Spleen (tissue), 11 donors: Measurements from ENCODE around the gene KCNG2. TPM values are rescaled to one million over a fixed set of nuclear protein-coding genes. Genes with fewer than 3 reads are reported as not detected.

Experiments
- DNase-seq: peaks from one replicate; pipeline ENCODE4 v3.0.0-alpha.2; 2020
- H3K27ac ChIP-seq, 8 donors: fragments of 200-600 bp; sonication (generic) in 7 of 8; 1 replicate in 4 of 8; 2 replicates in 4 of 8; pipeline versions ENCODE4 v1.5.0 to v1.8.0; 2016 to 2021; ENCODE audit warnings: inconsistent platforms in 4 of 8, mild to moderate bottlenecking in 4 of 8, moderate library complexity in 1 of 8
- H3K27me3 ChIP-seq, 7 donors: fragments of 200-600 bp; sonication (generic) in 6 of 7; replicated peaks in 1 of 7; 1 replicate in 4 of 7; 2 replicates in 3 of 7; pipeline versions ENCODE4 v1.5.0 to v1.8.0; 2016 to 2021; ENCODE audit warnings: inconsistent platforms in 3 of 7, mild to moderate bottlenecking in 1 of 7
- H3K36me3 ChIP-seq, 6 donors: fragments of 200-600 bp; sonication (generic) in 5 of 6; 1 replicate in 4 of 6; 2 replicates in 2 of 6; pipeline versions ENCODE4 v1.5.0 to v1.8.0; 2016 to 2021; ENCODE audit warnings: inconsistent platforms in 2 of 6
- H3K4me1 ChIP-seq, 6 donors: fragments of 200-600 bp; sonication (generic) in 5 of 6; 1 replicate in 3 of 6; 2 replicates in 3 of 6; pipeline versions ENCODE4 v1.5.0 to v1.8.0; 2016 to 2021; ENCODE audit warnings: inconsistent platforms in 3 of 6
- H3K4me3 ChIP-seq, 8 donors: fragments of 200-600 bp; sonication (generic) in 7 of 8; 1 replicate in 4 of 8; 2 replicates in 4 of 8; pipeline versions ENCODE4 v1.5.0 to v1.8.0; 2016 to 2021; ENCODE audit warnings: inconsistent platforms in 4 of 8, mild to moderate bottlenecking in 4 of 8, moderate library complexity in 2 of 8
- H3K9me3 ChIP-seq, 8 donors: fragments of 200-600 bp; sonication (generic) in 7 of 8; 1 replicate in 4 of 8; 2 replicates in 4 of 8; pipeline versions ENCODE4 v1.5.0 to v1.8.0; 2016 to 2021; ENCODE audit warnings: inconsistent platforms in 4 of 8
- CTCF ChIP-seq, 11 experiments: fragments of 200-600 bp in 7 of 11; fragments of 450-650 bp in 4 of 11; sonication (generic) in 4 of 11; IDR thresholded peaks in 8 of 11; conservative IDR thresholded peaks in 3 of 11; 1 replicate in 7 of 11; 2 replicates in 4 of 11; pipeline versions ENCODE4 v1.4.0 to v1.8.0; 2016 to 2021; ENCODE audit warnings: antibody characterized with exemption in 11 of 11, inconsistent platforms in 4 of 11, mild to moderate bottlenecking in 1 of 11
- POLR2A ChIP-seq, 3 donors: fragments of 450-650 bp; IDR thresholded peaks; one replicate each; pipeline ENCODE4 v1.5.1; 2017; ENCODE audit warnings: antibody characterized with exemption in 3 of 3, mild to moderate bottlenecking in 1 of 3
- POLR2AphosphoS5 ChIP-seq, 3 donors: sonication (generic); formaldehyde crosslinking; IDR thresholded peaks; one replicate each; pipeline ENCODE4 v1.5.1; 2017; ENCODE audit warnings: antibody characterized with exemption in 3 of 3
- WGBS, 5 donors: extraction: QIAGEN DNeasy Blood & Tissue Kit in 3 of 5; methylation state at CpG; one replicate each; pipeline versions ENCODE4 v1.1.5 to v1.1.7; 2013 to 2018; 5-methylcytosine and 5-hydroxymethylcytosine counted together
- intact Hi-C: fragments of 100-400 bp; cut with DNase I; formaldehyde crosslinking; loops from one replicate; pipeline ENCODE4 v1.15.0; 2023; ENCODE audit warnings: low total_unique reads
- polyA plus RNA-seq, 3 donors: library from polyadenylated mRNA; stranded (reverse); fragments of 200-250 nt; gene quantifications; one replicate each; pipeline ENCODE4 v1.2.1, GENCODE V29; 2013
- total RNA-seq, 7 donors: library from RNA; depleted of rRNA in 3 of 7; stranded (reverse); fragments of >200 nt in 3 of 7; fragmentation: NEBNext Ultra II Directional in 4 of 7; extraction: Animal tissue kit (Norgen Biotek cat#: 25700) in 4 of 7; gene quantifications; one replicate each; pipeline versions ENCODE4 v1.1.0 to v1.2.1, GENCODE V29; 2016 to 2021
- donor health status: healthy with polysubstance abuse.
- donor health status: DM: no; HTN: no; CAD: no; lungs with moderate emphysema.
- donor health status: DM: no; HTN: no; CAD: no.
- donor health status: Bipolar disorder and iron deficiency.
- donor health status: healthy.
- donor health status: DM: no; HTN: no; CAD: no.
- donor health status: DM: yes; HTN: yes; CAD: no.

KCNG2 gene
- total and polyA plus RNA-seq, 10 donors, result 0.15 to 3.2 (median 0.38) TPM; not detected in 1

DNA sequence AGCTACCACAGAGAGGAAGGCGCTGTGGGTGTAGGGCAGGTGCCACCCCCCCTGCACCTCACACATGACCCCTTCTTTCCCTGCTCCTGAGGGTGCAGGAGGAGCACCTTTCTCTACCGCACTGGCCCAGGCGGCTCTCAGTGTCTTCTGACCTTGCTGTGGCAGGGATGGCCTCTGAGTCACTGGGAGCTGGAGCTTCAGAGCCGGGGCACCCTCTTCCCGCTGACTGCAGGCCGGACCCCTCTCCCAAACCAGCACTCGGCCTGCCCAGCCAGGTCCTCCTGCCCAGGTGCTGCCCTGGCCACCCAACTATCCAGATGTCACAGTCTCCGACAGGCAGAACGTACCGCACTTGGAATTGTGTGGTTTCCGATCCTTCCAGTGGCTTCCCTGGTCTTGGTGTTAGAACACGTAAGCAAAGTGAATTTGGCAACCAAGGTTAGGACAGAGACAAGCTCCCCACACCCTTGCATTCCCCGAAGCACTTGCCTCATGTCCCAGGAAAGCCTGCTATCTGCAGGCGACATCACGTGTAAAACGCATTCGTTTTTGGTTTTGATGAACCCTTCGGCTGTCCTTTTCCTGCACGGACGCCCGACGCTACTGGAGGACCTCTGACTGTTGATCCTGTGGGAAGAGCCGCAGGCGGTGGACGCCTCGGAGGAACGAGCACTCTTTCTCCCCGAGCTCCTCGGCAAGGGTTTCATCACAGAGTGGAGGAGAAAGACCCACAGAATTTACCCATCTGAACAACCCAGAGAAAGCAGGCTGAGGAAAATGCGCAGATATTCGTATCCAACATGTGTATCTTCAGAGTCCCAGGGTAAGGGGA is 24.7 kb upstream of the KCNG2 start:
- Histone ChIP-seq H3K9me3 (peaks cover 0 to 22% (median 13%) of the 10 kb centered on the region in 8 donors), H3K27ac (no peak overlapping the region), H3K4me3 (no peak overlapping the region), H3K36me3 (no peaks in the 10 kb centered on the region), H3K4me1 (no peaks in the 10 kb centered on the region), H3K27me3 (peaks cover 0 to 72% (median 9%) of the 10 kb centered on the region in 7 donors)
- peak; percentile 33 for DNase-seq
- WGBS, 5 donors, result 87 to 95% (median 91%) methylated on average over 30 to 31 of the region's 31 CpGs
- intact Hi-C loops, result no loop called here
- TF ChIP-seq CTCF (IDR thresholded peaks at IDR 0.05 in 8 of 11, conservative IDR thresholded peaks at IDR 0.05 in 3 of 11) (no peak), POLR2A (IDR thresholded peaks at IDR 0.05) (no peak)

DNA sequence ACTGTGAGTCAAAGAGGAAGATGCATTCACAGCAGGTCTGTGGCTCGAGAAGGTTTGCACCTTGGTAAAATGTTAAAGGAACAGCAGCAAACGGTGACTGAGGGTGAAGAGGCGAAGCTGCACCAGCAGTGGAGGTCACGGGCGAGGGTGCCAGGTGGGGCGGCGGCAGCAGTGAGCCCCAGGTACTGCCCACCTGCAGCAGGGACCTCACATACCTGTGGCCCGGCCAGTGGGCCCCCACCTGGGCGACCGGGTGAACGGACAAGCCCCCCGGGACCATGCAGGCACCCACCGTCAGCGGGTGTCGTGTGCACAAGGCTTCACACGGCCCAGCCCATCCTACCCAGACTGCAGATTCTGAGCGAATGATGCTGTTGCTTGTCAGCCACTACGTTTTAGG is 23.6 kb upstream of the KCNG2 start:
- intact Hi-C loops, result no loop called here
- WGBS, 5 donors, result 74 to 87% (median 75%) methylated on average over 12 to 18 of the region's 18 CpGs
- no peaks in the 10 kb centered on the region for H3K36me3 ChIP-seq
- H3K27me3 ChIP-seq, result peaks cover 0 to 79% (median 9%) of the 10 kb centered on the region in 7 donors
- DNase-seq, result peak; percentile 43
- no peak overlapping the region for H3K4me3 ChIP-seq
- no peak overlapping the region for H3K27ac ChIP-seq
- no peak for TF ChIP-seq CTCF (IDR thresholded peaks at IDR 0.05 in 8 of 11, conservative IDR thresholded peaks at IDR 0.05 in 3 of 11)
- TF ChIP-seq POLR2A (IDR thresholded peaks at IDR 0.05), result no peak
- no peak for TF ChIP-seq POLR2AphosphoS5 (IDR thresholded peaks at IDR 0.05)
- peaks cover 0 to 13% (median 5%) of the 10 kb centered on the region in 8 donors for H3K9me3 ChIP-seq
- H3K4me1 ChIP-seq, result no peaks in the 10 kb centered on the region

GRCh38 chr18:79775441-79776221 is 22.1 kb upstream of the KCNG2 start:
- Histone ChIP-seq H3K27ac (no peak overlapping the region), H3K4me1 (no peaks in the 10 kb centered on the region), H3K9me3 (no peaks in the 10 kb centered on the region), H3K36me3 (no peaks in the 10 kb centered on the region), H3K4me3 (no peak overlapping the region), H3K27me3 (peaks cover 0 to 76% (median 9%) of the 10 kb centered on the region in 7 donors)
- no peak for TF ChIP-seq CTCF (IDR thresholded peaks at IDR 0.05 in 8 of 11, conservative IDR thresholded peaks at IDR 0.05 in 3 of 11)
- TF ChIP-seq POLR2A (IDR thresholded peaks at IDR 0.05), result no peak
- TF ChIP-seq POLR2AphosphoS5 (IDR thresholded peaks at IDR 0.05), result no peak
- WGBS, 5 donors, result 83 to 88% (median 84%) methylated on average over 35 of the region's 35 CpGs
- intact Hi-C loops, result no loop called here
- DNase-seq, result peak; percentile 69

DNA sequence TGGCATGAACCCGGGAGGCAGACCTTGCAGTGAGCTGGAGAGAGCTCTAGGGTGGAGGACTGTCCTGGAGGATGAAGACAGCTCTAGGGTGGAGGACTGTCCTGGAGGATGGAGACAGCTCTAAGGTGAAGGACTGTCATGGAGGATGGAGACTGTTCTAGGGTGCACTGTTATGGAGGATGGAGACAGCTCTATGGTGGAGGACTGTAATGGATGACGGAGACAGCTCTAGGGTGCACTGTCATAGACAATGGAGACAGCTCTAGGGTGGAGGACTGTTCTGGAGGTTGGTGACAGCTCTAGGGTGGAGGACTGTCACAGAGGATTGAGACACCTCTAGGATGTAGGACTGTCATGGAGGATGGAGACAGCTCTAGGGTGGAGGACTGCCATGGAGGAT is 21.1 kb upstream of the KCNG2 start:
- Histone ChIP-seq H3K27me3 (peaks cover 0 to 77% (median 9%) of the 10 kb centered on the region in 7 donors), H3K4me3 (no peak overlapping the region), H3K9me3 (no peaks in the 10 kb centered on the region), H3K27ac (no peak overlapping the region), H3K36me3 (no peaks in the 10 kb centered on the region), H3K4me1 (no peaks in the 10 kb centered on the region)
- 62 to 90% (median 81%) methylated on average over 2 of the region's 2 CpGs for WGBS, 5 donors
- no peak for TF ChIP-seq POLR2A (IDR thresholded peaks at IDR 0.05)
- DNase-seq, result no peak
- intact Hi-C loops, result no loop called here
